NCI-H2081 treated with DMSO at 0.1 percent for 48 hours (cell line): ENCODE results near the gene NTRK3.

ENCODE experiments used
- DNase-seq: peaks from one replicate; lab custom pipeline; 2025; lab: John Stamatoyannopoulos, UW

Gene NTRK3

DNA sequence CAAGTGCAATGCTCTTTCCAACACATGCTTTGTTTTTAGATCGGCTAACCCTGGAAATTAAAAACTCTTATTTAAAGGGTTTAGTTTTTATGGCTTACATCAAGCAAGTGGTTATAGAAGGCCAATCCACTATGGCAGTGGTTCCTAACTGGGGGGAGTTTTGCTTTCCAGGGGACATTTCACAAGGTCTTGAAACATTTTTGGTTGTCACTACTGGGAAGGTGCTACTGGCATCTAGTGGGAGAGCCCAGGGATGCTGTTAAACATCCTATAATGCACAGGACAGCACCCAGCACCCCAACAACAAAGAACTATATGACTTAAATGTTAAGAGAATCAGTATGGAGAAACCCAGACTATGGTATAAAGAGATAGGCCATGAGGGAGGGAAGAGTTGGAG lies 439.0 kb downstream of the NTRK3 start:
- no peak for DNase-seq

DNA sequence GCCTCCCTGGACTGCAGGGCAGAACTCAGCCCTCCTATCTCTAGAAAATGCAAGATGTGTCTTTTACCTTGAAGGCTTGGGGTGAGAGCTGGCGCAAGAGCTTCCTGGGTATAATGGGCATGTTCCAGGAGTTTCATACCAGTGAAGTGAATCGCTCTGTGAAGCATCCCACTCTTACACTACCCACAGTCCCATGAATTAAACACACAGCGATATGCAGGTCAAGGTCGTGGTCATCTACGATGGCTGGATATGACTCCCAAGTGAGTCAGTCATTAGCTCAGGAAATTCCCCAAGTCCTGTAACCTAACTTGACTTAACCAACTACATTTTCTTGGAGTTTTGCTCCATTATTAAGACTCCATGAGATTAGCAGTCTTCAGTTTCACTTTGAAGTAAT lies 439.7 kb downstream of the NTRK3 start:
- DNase-seq: no peak

DNA sequence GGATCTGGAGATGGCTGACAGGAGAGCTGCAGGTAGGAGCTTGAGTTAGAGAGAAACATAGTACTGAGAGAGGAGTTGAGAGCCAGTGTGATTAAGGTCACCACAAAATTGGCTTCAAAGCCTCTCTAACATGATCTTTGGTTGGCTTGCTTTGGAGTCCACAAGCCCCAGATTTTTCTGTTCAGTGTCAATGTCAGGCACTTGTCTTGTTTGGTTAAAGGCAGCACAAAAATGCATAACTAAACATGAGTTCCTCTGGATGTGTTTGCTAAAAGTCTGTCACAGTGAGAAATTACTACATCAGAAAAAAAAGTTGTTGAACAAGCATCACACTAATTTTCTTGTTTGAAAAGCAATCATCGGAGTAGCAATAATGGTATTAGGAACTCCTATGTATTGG lies 440.5 kb downstream of the NTRK3 start:
- no peak for DNase-seq
